Keratinocyte (primary cell): Measurements from ENCODE around the gene SHCBP1L. TPM values are rescaled to one million over a fixed set of nuclear protein-coding genes. Genes with fewer than 3 reads are reported as not detected.

Experiments
- DNase-seq: peaks from one replicate; pipeline ENCODE4 v3.0.0-alpha.2; 2011; ENCODE audit warnings: low read depth, missing footprints, low spot score
- FAIRE-seq: peaks from 2 replicates; lab custom pipeline; 2011; peaks lifted over from hg19 to GRCh38; lab: Jason Lieb, UNC
- H2AFZ ChIP-seq: 2 replicates; pipeline ENCODE4 v1.6.0; 2012; ENCODE audit warnings: low read length, control low read depth, inconsistent platforms; ENCODE audit not compliant: control insufficient read depth
- H3K27ac ChIP-seq: 2 replicates; pipeline ENCODE4 v1.5.1; 2011; ENCODE audit warnings: low read length; ENCODE audit not compliant: control insufficient read depth, insufficient read depth
- H3K27me3 ChIP-seq: 3 replicates; pipeline ENCODE4 v1.6.0; 2011; ENCODE audit warnings: low read length; ENCODE audit not compliant: control insufficient read depth, insufficient read depth; ENCODE audit errors: extremely low read depth
- H3K36me3 ChIP-seq, 2 experiments: 2 replicates in 1 of 2; 3 replicates in 1 of 2; pipeline ENCODE4 v1.5.1; 2011; ENCODE audit warnings: low read length in 2 of 2, mild to moderate bottlenecking in 1 of 2; ENCODE audit not compliant: control insufficient read depth in 2 of 2, insufficient read depth in 2 of 2; ENCODE audit errors: extremely low read depth in 1 of 2
- H3K4me1 ChIP-seq: 3 replicates; pipeline ENCODE4 v1.5.1; 2011; ENCODE audit warnings: low read length; ENCODE audit not compliant: control insufficient read depth, insufficient read depth; ENCODE audit errors: extremely low read depth
- H3K4me2 ChIP-seq: 3 replicates; pipeline ENCODE4 v1.6.0; 2011; ENCODE audit warnings: low read depth, low read length; ENCODE audit not compliant: control insufficient read depth, insufficient read depth; ENCODE audit errors: extremely low read depth
- H3K4me3 ChIP-seq, 3 experiments: fragments of 200-600 bp in 1 of 3; sonication (generic) in 1 of 3; 2 replicates in 2 of 3; 3 replicates in 1 of 3; pipeline ENCODE4 v1.5.1; 2011 to 2016; ENCODE audit warnings: low read length in 3 of 3, mild to moderate bottlenecking in 3 of 3, control low read depth in 2 of 3, inconsistent platforms in 1 of 3, low read depth in 1 of 3, mixed read lengths in 1 of 3, mixed run types in 1 of 3, moderate library complexity in 1 of 3; ENCODE audit not compliant: control insufficient read depth in 2 of 3, insufficient read depth in 2 of 3; ENCODE audit errors: extremely low read depth in 1 of 3
- H3K79me2 ChIP-seq: 2 replicates; pipeline ENCODE4 v1.6.0; 2012; ENCODE audit warnings: low read length; ENCODE audit not compliant: control insufficient read depth, insufficient read depth
- H3K9ac ChIP-seq: 3 replicates; pipeline ENCODE4 v1.6.0; 2011; ENCODE audit warnings: low read length; ENCODE audit not compliant: control insufficient read depth, insufficient read depth; ENCODE audit errors: extremely low read depth
- H3K9me1 ChIP-seq: 3 replicates; pipeline ENCODE4 v1.6.0; 2011; ENCODE audit warnings: low read length; ENCODE audit not compliant: control insufficient read depth, insufficient read depth; ENCODE audit errors: extremely low read depth
- H3K9me3 ChIP-seq: 2 replicates; pipeline ENCODE4 v1.5.1; 2012; ENCODE audit warnings: low read depth, low read length; ENCODE audit not compliant: control insufficient read depth
- H4K20me1 ChIP-seq: 3 replicates; pipeline ENCODE4 v1.6.0; 2011; ENCODE audit warnings: low read length; ENCODE audit not compliant: control insufficient read depth, insufficient read depth; ENCODE audit errors: extremely low read depth
- CTCF ChIP-seq, 3 experiments: IDR thresholded peaks in 1 of 3; conservative IDR thresholded peaks in 1 of 3; optimal IDR thresholded peaks in 1 of 3; 2 replicates in 2 of 3; 3 replicates in 1 of 3; pipeline versions ENCODE3 to v1.5.1; 2011; ENCODE audit warnings: low read length in 3 of 3, mild to moderate bottlenecking in 3 of 3, moderate library complexity in 2 of 3, control low read depth in 1 of 3, inconsistent platforms in 1 of 3; ENCODE audit not compliant: insufficient read depth in 2 of 3; ENCODE audit errors: extremely low read depth in 1 of 3
- EZH2 ChIP-seq: IDR thresholded peaks from one replicate; pipeline ENCODE4 v1.6.1; 2012; ENCODE audit warnings: inconsistent platforms, mild to moderate bottlenecking, low read length, moderate library complexity
- dilution Hi-C: fragments of 300-500 bp; cut with MboI; formaldehyde crosslinking; loops from one replicate; pipeline ENCODE4 v1.7.0; 2020; ENCODE audit warnings: low sequenced_read_pairs; ENCODE audit not compliant: extremely low pct_ligation_motif_present
- polyA plus RNA-seq, 5 experiments: library from polyadenylated mRNA; depleted of rRNA in 3 of 5; stranded (reverse) in 3 of 5; stranded (forward) in 1 of 5; unstranded in 1 of 5; fragments of >200 nt; gene quantifications; 1 replicate in 1 of 5; 2 replicates in 3 of 5; 3 replicates in 1 of 5; pipeline versions ENCODE4 v1.2.1 to v1.2.3, GENCODE V29; 2011 to 2012; ENCODE audit warnings: missing spikeins in 2 of 5, low read depth in 1 of 5, low replicate concordance in 1 of 5

Gene SHCBP1L
- polyA plus RNA-seq, 1 donor (not counting 4 experiments of a cell fraction or from before 2014, with no cell fraction given), result not detected

GRCh38 chr1:182984138-182984537 lies 31.2 kb upstream of the SHCBP1L start:
- H3K27ac ChIP-seq, result no peak overlapping the region
- H3K79me2 ChIP-seq, result no peaks in the 10 kb centered on the region
- H3K9ac ChIP-seq, result no peak overlapping the region
- H3K4me1 ChIP-seq, result no peaks in the 10 kb centered on the region
- no peaks in the 10 kb centered on the region for H3K27me3 ChIP-seq
- no peak overlapping the region for H2AFZ ChIP-seq
- H3K4me3 ChIP-seq, result no peak overlapping the region
- no peaks in the 10 kb centered on the region for H3K9me1 ChIP-seq
- no peak for DNase-seq
- H4K20me1 ChIP-seq, result no peaks in the 10 kb centered on the region
- H3K9me3 ChIP-seq, result no peaks in the 10 kb centered on the region
- H3K4me2 ChIP-seq, result no peak overlapping the region
- dilution Hi-C loops, result no loop called here
- no peak for FAIRE-seq
- H3K36me3 ChIP-seq, result no peaks in the 10 kb centered on the region
- no peak for TF ChIP-seq EZH2
- TF ChIP-seq CTCF (optimal IDR thresholded peaks at IDR 0.05 in 1 of 3, IDR thresholded peaks at IDR 0.05 in 1 of 3, conservative IDR thresholded peaks at IDR 0.05 in 1 of 3; ENCODE audit: extremely low read depth in 1 of 3, insufficient read depth in 2 of 3, low read length in 3 of 3), result no peak

GRCh38 chr1:182978151-182978853 lies 25.3 kb upstream of the SHCBP1L start:
- no peak overlapping the region for H3K27ac ChIP-seq
- H3K4me1 ChIP-seq, result peaks cover 7% of the 10 kb centered on the region
- no peaks in the 10 kb centered on the region for H3K36me3 ChIP-seq
- H4K20me1 ChIP-seq, result no peaks in the 10 kb centered on the region
- H3K9ac ChIP-seq, result no peak overlapping the region
- H3K9me1 ChIP-seq, result no peaks in the 10 kb centered on the region
- no peaks in the 10 kb centered on the region for H3K27me3 ChIP-seq
- H3K79me2 ChIP-seq, result no peaks in the 10 kb centered on the region
- no peaks in the 10 kb centered on the region for H3K9me3 ChIP-seq
- H3K4me2 ChIP-seq, result no peak overlapping the region
- dilution Hi-C loops, result no loop called here
- DNase-seq (no peak), FAIRE-seq (no peak)
- no peak overlapping the region for H3K4me3 ChIP-seq
- H2AFZ ChIP-seq, result no peak overlapping the region
- no peak for TF ChIP-seq EZH2
- no peak for TF ChIP-seq CTCF (optimal IDR thresholded peaks at IDR 0.05 in 1 of 3, IDR thresholded peaks at IDR 0.05 in 1 of 3, conservative IDR thresholded peaks at IDR 0.05 in 1 of 3; ENCODE audit: extremely low read depth in 1 of 3, insufficient read depth in 2 of 3, low read length in 3 of 3)
